ENCODE measurements around the gene DMC1. TPM values are rescaled to one million over a fixed set of nuclear protein-coding genes. Genes with fewer than 3 reads are reported as not detected.
A peak's percentile ranks its signal among the peaks of the same experiment; 100 is the strongest.
"Not testable (repeated sequence)": the region's sequence is repeated elsewhere in the genome, so short reads cannot be mapped to it uniquely, and the experiment has no call there.

Gene DMC1
- total RNA-seq, 3 donors from 2014 or later, result 1.6 to 3.3 (median 2.9) TPM

GRCh38 chr22:38474003-38474607 is 95.9 kb downstream of the DMC1 start:
- TF ChIP-seq POLR2A (IDR thresholded peaks at IDR 0.05) (no peak), POLR2AphosphoS5 (IDR thresholded peaks at IDR 0.05) (no peak)
- TF ChIP-seq, protein P1, sequence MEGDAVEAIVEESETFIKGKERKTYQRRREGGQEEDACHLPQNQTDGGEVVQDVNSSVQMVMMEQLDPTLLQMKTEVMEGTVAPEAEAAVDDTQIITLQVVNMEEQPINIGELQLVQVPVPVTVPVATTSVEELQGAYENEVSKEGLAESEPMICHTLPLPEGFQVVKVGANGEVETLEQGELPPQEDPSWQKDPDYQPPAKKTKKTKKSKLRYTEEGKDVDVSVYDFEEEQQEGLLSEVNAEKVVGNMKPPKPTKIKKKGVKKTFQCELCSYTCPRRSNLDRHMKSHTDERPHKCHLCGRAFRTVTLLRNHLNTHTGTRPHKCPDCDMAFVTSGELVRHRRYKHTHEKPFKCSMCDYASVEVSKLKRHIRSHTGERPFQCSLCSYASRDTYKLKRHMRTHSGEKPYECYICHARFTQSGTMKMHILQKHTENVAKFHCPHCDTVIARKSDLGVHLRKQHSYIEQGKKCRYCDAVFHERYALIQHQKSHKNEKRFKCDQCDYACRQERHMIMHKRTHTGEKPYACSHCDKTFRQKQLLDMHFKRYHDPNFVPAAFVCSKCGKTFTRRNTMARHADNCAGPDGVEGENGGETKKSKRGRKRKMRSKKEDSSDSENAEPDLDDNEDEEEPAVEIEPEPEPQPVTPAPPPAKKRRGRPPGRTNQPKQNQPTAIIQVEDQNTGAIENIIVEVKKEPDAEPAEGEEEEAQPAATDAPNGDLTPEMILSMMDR (IDR thresholded peaks at IDR 0.05), result no peak
- no peak for DNase-seq (ENCODE audit: low spot score in 2 of 2)
- H3K36me3 ChIP-seq, result no peaks in the 10 kb centered on the region
- no peaks in the 10 kb centered on the region for H3K27me3 ChIP-seq
- H3K4me3 ChIP-seq, result no peak overlapping the region
- intact Hi-C loops (cut with DNase I; ENCODE audit: low total_unique reads), result no loop called here
- H3K27ac ChIP-seq, result no peak overlapping the region
- H3K4me1 ChIP-seq, result no peaks in the 10 kb centered on the region
- H3K9me3 ChIP-seq, result no peaks in the 10 kb centered on the region

DNA sequence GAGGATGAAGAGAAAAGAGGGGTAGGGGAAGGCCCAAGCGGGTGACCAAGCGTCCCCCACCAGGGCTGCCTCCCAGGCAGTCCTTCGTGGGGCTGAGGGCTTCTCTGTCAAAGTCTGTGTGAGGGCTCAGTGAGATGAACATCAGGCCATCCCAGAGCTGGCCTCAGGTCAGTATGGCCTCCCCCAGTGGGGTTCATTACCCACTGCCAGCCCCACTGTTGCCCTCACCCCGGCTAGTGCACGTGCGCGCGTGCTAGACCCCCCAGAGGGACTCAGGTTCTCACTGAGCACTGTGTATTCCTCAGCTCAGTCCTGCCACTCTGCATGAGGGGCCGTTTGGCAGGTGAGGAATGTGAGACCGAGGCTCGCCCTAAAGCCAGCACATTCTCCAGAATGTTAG is 98.7 kb downstream of the DMC1 start:
- Histone ChIP-seq H3K36me3 (no peaks in the 10 kb centered on the region), H3K27me3 (no peaks in the 10 kb centered on the region), H3K27ac (no peak overlapping the region), H3K4me1 (no peaks in the 10 kb centered on the region), H3K4me3 (no peak overlapping the region), H3K9me3 (no peaks in the 10 kb centered on the region)
- TF ChIP-seq POLR2A (IDR thresholded peaks at IDR 0.05) (no peak), POLR2AphosphoS5 (IDR thresholded peaks at IDR 0.05) (no peak)
- TF ChIP-seq, protein P1 (IDR thresholded peaks at IDR 0.05), result no peak
- intact Hi-C loops (cut with DNase I; ENCODE audit: low total_unique reads), result no loop called here
- no peak for DNase-seq (ENCODE audit: low spot score in 2 of 2)

DNA sequence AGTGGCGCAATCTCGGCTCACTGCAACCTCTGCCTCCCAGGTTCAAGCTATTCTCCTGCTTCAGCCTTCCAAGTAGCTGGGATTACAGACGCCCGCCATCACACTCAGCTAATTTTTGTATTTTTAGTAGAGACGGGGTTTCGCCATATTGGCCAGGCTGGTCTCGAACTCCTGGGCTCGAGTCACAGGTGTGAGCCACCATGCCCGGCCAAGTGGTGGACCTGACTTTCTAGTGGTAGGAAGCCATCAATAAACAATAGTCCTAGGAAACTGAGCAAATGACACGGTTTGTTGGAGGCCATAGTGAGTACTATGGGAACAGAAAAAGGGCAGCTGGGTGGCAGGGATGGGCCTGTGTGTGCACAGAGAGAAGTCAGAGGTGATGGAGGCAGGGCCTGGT is 99.8 kb downstream of the DMC1 start:
- H3K27ac ChIP-seq; H3K9me3 ChIP-seq; H3K4me3 ChIP-seq; H3K36me3 ChIP-seq; H3K27me3 ChIP-seq; H3K4me1 ChIP-seq; DNase-seq (ENCODE audit: low spot score in 2 of 2): not testable (repeated sequence)
- intact Hi-C loops (cut with DNase I; ENCODE audit: low total_unique reads), result loop anchor here (1.0 kb wide), 1 partner anchor 27 kb away; no protein-coding TSS in a partner anchor

GRCh38 chr22:38469306-38469781 is 100.6 kb downstream of the DMC1 start:
- Histone ChIP-seq H3K27ac (no peak overlapping the region), H3K36me3 (no peaks in the 10 kb centered on the region), H3K9me3 (no peaks in the 10 kb centered on the region), H3K4me3 (peak overlapping the region in 1 of 3 donors; percentile 93), H3K27me3 (no peaks in the 10 kb centered on the region), H3K4me1 (no peaks in the 10 kb centered on the region)
- no peak for DNase-seq (ENCODE audit: low spot score in 2 of 2)
- intact Hi-C loops (cut with DNase I; ENCODE audit: low total_unique reads), result no loop called here
- TF ChIP-seq, protein P1 (IDR thresholded peaks at IDR 0.05), result no peak
- TF ChIP-seq POLR2AphosphoS5 (IDR thresholded peaks at IDR 0.05) (no peak), POLR2A (IDR thresholded peaks at IDR 0.05) (no peak)

Other genes with a start within 250 kb of the DMC1 start
- gene KCNJ4, start 115.0 kb downstream of the DMC1 start, total RNA-seq, result not detected
- gene KDELR3, start 102.1 kb downstream of the DMC1 start, total RNA-seq, result 10 to 100 TPM in 2 of 3 donors, 1 to 10 TPM in 1; 8.9 to 18.0 (median 14.9) TPM
- gene DDX17, start 63.9 kb downstream of the DMC1 start, total RNA-seq, result 1,000 to 10,000 TPM in 1 of 3 donors, 100 to 1,000 TPM in 2; 586 to 1,018 (median 961) TPM
- 1 to 10 TPM in 2 of 3 donors, under 1 TPM in 1; 0.16 to 7.9 (median 6.3) TPM for gene FAM227A, start 86.2 kb upstream of the DMC1 start, total RNA-seq
- gene CBY1, start 86.5 kb upstream of the DMC1 start, total RNA-seq, result 10 to 100 TPM; 18.1 to 21.1 (median 20.0) TPM
- 10 to 100 TPM; 30.6 to 37.3 (median 32.8) TPM for gene TOMM22, start 111.8 kb upstream of the DMC1 start, total RNA-seq
- 10 to 100 TPM; 60.5 to 80.8 (median 61.3) TPM for gene JOSD1, start 130.8 kb upstream of the DMC1 start, total RNA-seq
- gene GTPBP1, start 135.8 kb upstream of the DMC1 start, total RNA-seq, result 10 to 100 TPM; 32.3 to 58.7 (median 56.9) TPM
- 100 to 1,000 TPM; 173 to 577 (median 266) TPM for gene SUN2, start 185.8 kb upstream of the DMC1 start, total RNA-seq
- gene DNAL4, start 224.0 kb upstream of the DMC1 start, total RNA-seq, result 10 to 100 TPM; 17.8 to 31.2 (median 21.3) TPM

Measured in breast epithelium (tissue), 4 donors.